Skeletal muscle satellite cell (primary cell): Measurements from ENCODE around the gene ZG16. TPM values are rescaled to one million over a fixed set of nuclear protein-coding genes. Genes with fewer than 3 reads are reported as not detected.

Experiments used
- H3K27me3 ChIP-seq: 2 replicates; pipeline ENCODE4 v1.7.0; 2013; ENCODE audit warnings: low read length; ENCODE audit not compliant: control insufficient read depth, insufficient read depth
- H3K36me3 ChIP-seq: 2 replicates; pipeline ENCODE4 v1.7.0; 2013; ENCODE audit warnings: mild to moderate bottlenecking, control low read depth, low read length; ENCODE audit not compliant: insufficient read depth
- H3K4me1 ChIP-seq: 2 replicates; pipeline ENCODE4 v1.7.0; 2013; ENCODE audit warnings: low read length; ENCODE audit not compliant: control insufficient read depth, insufficient read depth
- H3K4me2 ChIP-seq: 2 replicates; pipeline ENCODE4 v1.7.0; 2013; ENCODE audit warnings: mild to moderate bottlenecking, low read length
- H3K4me3 ChIP-seq: 2 replicates; pipeline ENCODE4 v1.7.0; 2013; ENCODE audit warnings: low read length
- H3K9ac ChIP-seq: 2 replicates; pipeline ENCODE4 v1.7.0; 2013; ENCODE audit warnings: mild to moderate bottlenecking, low read depth, low read length, moderate library complexity
- H3K9me3 ChIP-seq: replicated peaks from 2 replicates; pipeline ENCODE4 v1.7.0; 2013; ENCODE audit warnings: mild to moderate bottlenecking, control low read depth, low read length
- small RNA-seq: library from RNA; depleted of rRNA; stranded (forward); fragments of <200 nt; gene quantifications from one replicate; pipeline ENCODE3, GENCODE V24; 2012

Gene ZG16

GRCh38 chr16:29821643-29822115 is 43.6 kb downstream of the ZG16 start:
- Histone ChIP-seq H3K27me3 (no peaks in the 10 kb centered on the region), H3K4me1 (peaks cover 73% of the 10 kb centered on the region), H3K9me3 (no peaks in the 10 kb centered on the region), H3K36me3 (peaks cover 8% of the 10 kb centered on the region), H3K4me3 (peak overlapping the region; percentile 81), H3K4me2 (peak overlapping the region; percentile 87), H3K9ac (peak overlapping the region; percentile 83)

- Histone ChIP-seq H3K27me3 (no peaks in the 10 kb centered on the region), H3K9ac (peak overlapping the region; percentile 22), H3K4me3 (peak overlapping the region; percentile 33), H3K36me3 (peaks cover 10% of the 10 kb centered on the region), H3K9me3 (no peaks in the 10 kb centered on the region), H3K4me2 (peak overlapping the region; percentile 74), H3K4me1 (peaks cover 66% of the 10 kb centered on the region)
These were observed 46.6 kb downstream of the ZG16 start for GRCh38 chr16:29824589-29825144.

- Histone ChIP-seq H3K4me2 (peak overlapping the region; percentile 74), H3K36me3 (peaks cover 16% of the 10 kb centered on the region), H3K4me1 (peaks cover 61% of the 10 kb centered on the region), H3K9ac (peak overlapping the region; percentile 22), H3K4me3 (peak overlapping the region; percentile 33), H3K27me3 (no peaks in the 10 kb centered on the region), H3K9me3 (no peaks in the 10 kb centered on the region)
These were observed 47.3 kb downstream of the ZG16 start for GRCh38 chr16:29825145-29826044.

GRCh38 chr16:29826342-29826695 is 48.3 kb downstream of the ZG16 start:
- H3K9ac ChIP-seq: no peak overlapping the region
- H3K36me3 ChIP-seq: peaks cover 25% of the 10 kb centered on the region
- peak overlapping the region; percentile 74 for H3K4me2 ChIP-seq
- H3K4me1 ChIP-seq: peaks cover 55% of the 10 kb centered on the region
- H3K27me3 ChIP-seq: no peaks in the 10 kb centered on the region
- H3K4me3 ChIP-seq: no peak overlapping the region
- H3K9me3 ChIP-seq: no peaks in the 10 kb centered on the region

- no peak overlapping the region for H3K4me3 ChIP-seq
These were observed 52.7 kb downstream of the ZG16 start for GRCh38 chr16:29830774-29831173.

GRCh38 chr16:29831490-29831889 is 53.4 kb downstream of the ZG16 start:
- no peak overlapping the region for H3K4me2 ChIP-seq
- H3K27me3 ChIP-seq: no peaks in the 10 kb centered on the region
- H3K9me3 ChIP-seq: no peaks in the 10 kb centered on the region
- peaks cover 5% of the 10 kb centered on the region for H3K4me1 ChIP-seq
- no peak overlapping the region for H3K4me3 ChIP-seq
- H3K9ac ChIP-seq: no peak overlapping the region
- H3K36me3 ChIP-seq: peaks cover 64% of the 10 kb centered on the region

More at GRCh38 chr16:29830774-29831173, 52.7 kb downstream of the ZG16 start:
- Histone ChIP-seq H3K4me2 (no peak overlapping the region), H3K9ac (no peak overlapping the region), H3K4me1 (peaks cover 11% of the 10 kb centered on the region), H3K27me3 (no peaks in the 10 kb centered on the region), H3K36me3 (peaks cover 59% of the 10 kb centered on the region), H3K9me3 (no peaks in the 10 kb centered on the region)

Small RNA genes lying within 50 kb of the gene (small RNA-seq; reads per million reads assigned to genes)
- gene AC009133.6 (not detected), gene AC120114.4 (not detected)
